NCI-H2227 (cell line): ENCODE results near the gene WDR5.

Experiments
- DNase-seq: peaks from one replicate; lab custom pipeline; 2025; ENCODE audit not compliant: unreplicated experiment; lab: John Stamatoyannopoulos, UW

WDR5 gene

GRCh38 chr9:134172198-134173126 lies 36.6 kb downstream of the WDR5 start:
- no peak for DNase-seq

GRCh38 chr9:134173127-134174072 lies 37.5 kb downstream of the WDR5 start:
- DNase-seq, result no peak

- no peak for DNase-seq
Measured at GRCh38 chr9:134174073-134174449, 38.2 kb downstream of the WDR5 start.

- no peak for DNase-seq
Measured at GRCh38 chr9:134174526-134175290, 38.8 kb downstream of the WDR5 start.

GRCh38 chr9:134175291-134175807 lies 39.5 kb downstream of the WDR5 start:
- no peak for DNase-seq

GRCh38 chr9:134175808-134176598 lies 40.1 kb downstream of the WDR5 start:
- no peak for DNase-seq

GRCh38 chr9:134176599-134176968 lies 40.7 kb downstream of the WDR5 start:
- DNase-seq, result no peak

GRCh38 chr9:134177186-134177585 lies 41.3 kb downstream of the WDR5 start:
- DNase-seq, result no peak

GRCh38 chr9:134177624-134178393 lies 41.9 kb downstream of the WDR5 start:
- no peak for DNase-seq

- DNase-seq, result no peak
Measured at GRCh38 chr9:134178394-134178767, 42.5 kb downstream of the WDR5 start.

GRCh38 chr9:134178768-134179551 lies 43.1 kb downstream of the WDR5 start:
- no peak for DNase-seq

GRCh38 chr9:134179595-134179917 lies 43.7 kb downstream of the WDR5 start:
- no peak for DNase-seq

- no peak for DNase-seq
Measured at GRCh38 chr9:134179918-134180785, 44.3 kb downstream of the WDR5 start.

- DNase-seq, result no peak
Measured at GRCh38 chr9:134180786-134181647, 45.1 kb downstream of the WDR5 start.

GRCh38 chr9:134181648-134182034 lies 45.8 kb downstream of the WDR5 start:
- DNase-seq, result no peak

- DNase-seq, result no peak
Measured at GRCh38 chr9:134182554-134183085, 46.7 kb downstream of the WDR5 start.
